ENCODE results near the gene INO80. TPM values are rescaled to one million over a fixed set of nuclear protein-coding genes. Genes with fewer than 3 reads are reported as not detected.

INO80 gene
- total and polyA plus RNA-seq, 2 donors (not counting 3 experiments of a cell fraction or from before 2014, with no cell fraction given), result 5.7 to 29.1 TPM

- H3K79me2 ChIP-seq (ENCODE audit: control insufficient read depth, insufficient read depth, low read length), result no peaks in the 10 kb centered on the region
- intact Hi-C loops (cut with micrococcal nuclease) (no loop called here), dilution Hi-C loops (cut with MboI; ENCODE audit: extremely low pct_ligation_motif_present, low sequenced_read_pairs) (no loop called here)
- peak overlapping the region; percentile 94 for H3K27ac ChIP-seq (ENCODE audit: insufficient read depth, low read depth, low read length)
- H2AFZ ChIP-seq (ENCODE audit: low read depth, low read length), result no peak overlapping the region
- H3K9me3 ChIP-seq (replicated peaks; ENCODE audit: control insufficient read depth, insufficient read depth, low read length), result no peaks in the 10 kb centered on the region
- H3K27me3 ChIP-seq (ENCODE audit: control insufficient read depth in 2 of 2, insufficient read depth in 2 of 2, low read length in 2 of 2), result no peaks in the 10 kb centered on the region
- FAIRE-seq (peak; percentile 72), DNase-seq (ENCODE audit: low read depth, low spot score) (peak; percentile 62)
- H3K9me1 ChIP-seq (replicated peaks; ENCODE audit: control insufficient read depth, extremely low read depth, insufficient read depth, low read length), result no peaks in the 10 kb centered on the region
- BruUV-seq (replicated peaks), result no TSS peak
- TF ChIP-seq POLR2AphosphoS5 (IDR thresholded peaks at IDR 0.05; ENCODE audit: insufficient read depth, low read depth, low read length), result no peak
- TF ChIP-seq CTCF (IDR thresholded peaks at IDR 0.05; ENCODE audit: extremely low read depth in 1 of 2, insufficient read depth in 1 of 2, low read depth in 1 of 2, low read length in 2 of 2), result no peak
- TF ChIP-seq MAX (IDR thresholded peaks at IDR 0.05; ENCODE audit: insufficient read depth, insufficient read length), result no peak
- TF ChIP-seq MYC (IDR thresholded peaks at IDR 0.05; ENCODE audit: low read depth, low read length), result no peak
- no peak for TF ChIP-seq JUN (IDR thresholded peaks at IDR 0.05; ENCODE audit: borderline replicate concordance, insufficient read depth, insufficient read length, low read depth)
- no peak for TF ChIP-seq FOS (IDR thresholded peaks at IDR 0.05; ENCODE audit: borderline replicate concordance, insufficient read depth, low read length)
- no peak for TF ChIP-seq POLR2A (IDR thresholded peaks at IDR 0.05; ENCODE audit: low read depth, low read length)
- no peak for TF ChIP-seq EZH2 (IDR thresholded peaks at IDR 0.05; ENCODE audit: borderline replicate concordance, low read depth, low read length, severe bottlenecking)
- TF ChIP-seq GATA2 (IDR thresholded peaks at IDR 0.05; ENCODE audit: insufficient read depth, insufficient read length, low read depth, low read length), result no peak
- peaks cover 40% of the 10 kb centered on the region for H3K4me1 ChIP-seq (ENCODE audit: control insufficient read depth, extremely low read depth, insufficient read depth, low read length)
- H3K9ac ChIP-seq (replicated peaks; ENCODE audit: extremely low read depth, insufficient read depth, low read length), result no peak overlapping the region
- no peak overlapping the region for H3K4me2 ChIP-seq (ENCODE audit: insufficient read depth, low read length)
- POLR2A ChIA-PET, result no interaction called here
- no peaks in the 10 kb centered on the region for H4K20me1 ChIP-seq (replicated peaks; ENCODE audit: control insufficient read depth, extremely low read depth, insufficient read depth, low read length)
- no peak overlapping the region for H3K4me3 ChIP-seq (replicated peaks in 1 of 3; ENCODE audit: insufficient read depth in 1 of 3, low read depth in 1 of 3, low read length in 3 of 3)
- H3K36me3 ChIP-seq (ENCODE audit: control insufficient read depth in 2 of 2, extremely low read depth in 1 of 2, insufficient read depth in 2 of 2, low read length in 2 of 2), result peaks cover 23 to 43% of the 10 kb centered on the region in 2 experiments
- CTCF ChIA-PET, result interaction anchor here (0.9 to 6.2 kb wide), 12 partner anchors 11 to 76 kb away, joined by 3 to 75 read pairs (median 10); partner anchors contain the start of gene CHAC1
These were observed 134.9 kb downstream of the INO80 start for GRCh38 chr15:40981186-40981585.

All from endothelial cell of umbilical vein (primary cell).